NCI-H2171 (cell line): ENCODE results near the gene PAEP.
"Not testable (repeated sequence)": the region's sequence is repeated elsewhere in the genome, so short reads cannot be mapped to it uniquely, and the experiment has no call there.

Experiments
- DNase-seq: peaks from one replicate; lab custom pipeline; 2025; lab: John Stamatoyannopoulos, UW

PAEP gene

DNA sequence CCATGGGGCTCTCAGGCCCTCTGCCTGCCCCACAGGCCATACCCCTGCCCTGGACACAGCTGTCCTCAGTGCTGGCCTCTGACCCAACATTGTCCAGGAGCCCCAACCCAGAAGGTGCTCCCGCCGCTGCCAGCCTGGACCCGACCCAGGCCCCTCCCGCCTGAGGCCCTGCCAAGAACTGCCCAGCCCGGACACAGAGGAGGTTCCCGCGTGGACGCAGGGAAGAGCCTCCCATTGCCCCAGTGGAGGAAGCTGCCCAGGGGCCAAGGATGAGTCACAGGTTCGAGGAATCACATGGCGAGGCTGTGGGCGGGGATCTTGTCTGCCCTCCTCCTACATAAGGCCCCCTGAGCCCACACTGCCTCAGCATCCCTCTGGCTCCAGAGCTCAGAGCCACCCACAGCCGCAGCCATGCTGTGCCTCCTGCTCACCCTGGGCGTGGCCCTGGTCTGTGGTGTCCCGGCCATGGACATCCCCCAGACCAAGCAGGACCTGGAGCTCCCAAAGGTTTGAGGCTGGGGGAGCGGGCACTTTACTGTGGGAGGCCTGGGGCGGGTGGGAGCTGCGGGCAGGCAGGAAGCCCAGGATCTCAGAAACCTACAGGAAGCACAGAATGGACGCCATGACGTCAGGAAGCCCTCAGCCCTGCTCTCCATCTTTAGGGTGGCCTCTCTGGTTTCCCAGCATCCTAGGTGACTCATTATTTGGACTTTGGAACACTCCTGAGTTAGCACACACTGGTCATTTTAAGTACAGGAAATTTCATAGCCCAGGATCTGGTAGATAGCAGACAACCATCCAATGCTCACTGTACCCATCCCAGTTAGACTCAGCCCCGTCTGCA, at the start of gene PAEP:
TSS of gene PAEP (plus strand) at position 366 of the 844 bp plus-strand sequence.
- DNase-seq, result no peak

DNA sequence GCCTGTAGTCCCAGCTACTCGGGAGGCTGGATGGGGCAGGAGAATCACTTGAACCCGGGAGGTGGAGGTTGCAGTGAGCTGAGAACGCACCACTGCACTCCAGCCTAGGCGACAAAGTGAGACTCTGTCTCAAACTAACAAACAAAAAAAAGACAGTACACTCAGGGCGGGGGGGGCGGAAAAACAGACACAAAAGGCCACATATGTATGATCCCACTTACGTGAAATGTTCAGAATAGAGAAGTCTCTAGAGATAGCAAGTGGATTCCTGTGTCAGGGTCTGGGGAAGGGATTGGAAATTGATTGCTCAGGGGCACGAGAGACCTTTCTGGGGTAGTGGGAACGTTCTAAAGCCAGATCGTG, 49.3 kb upstream of the PAEP start:
- no peak for DNase-seq

DNA sequence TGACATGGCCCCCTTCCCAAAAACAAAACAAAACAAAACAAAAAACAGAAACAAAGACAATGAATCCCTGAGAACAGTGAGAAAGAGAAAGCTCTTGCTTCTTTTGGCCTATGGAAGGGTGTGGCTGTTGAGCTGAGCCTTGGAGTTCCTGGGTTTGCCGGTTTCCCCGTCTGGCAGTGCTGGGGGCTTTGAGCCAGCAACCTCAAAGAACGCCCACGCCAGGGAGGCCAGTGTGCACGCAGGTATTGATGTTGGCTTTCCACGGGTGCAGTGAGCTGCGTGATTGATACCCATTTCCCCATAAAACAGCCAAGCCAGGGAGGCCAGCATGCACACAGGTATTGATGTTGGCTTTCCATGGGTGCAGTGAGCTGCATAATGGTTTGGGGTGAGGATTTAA, 48.7 kb upstream of the PAEP start:
- no peak for DNase-seq

DNA sequence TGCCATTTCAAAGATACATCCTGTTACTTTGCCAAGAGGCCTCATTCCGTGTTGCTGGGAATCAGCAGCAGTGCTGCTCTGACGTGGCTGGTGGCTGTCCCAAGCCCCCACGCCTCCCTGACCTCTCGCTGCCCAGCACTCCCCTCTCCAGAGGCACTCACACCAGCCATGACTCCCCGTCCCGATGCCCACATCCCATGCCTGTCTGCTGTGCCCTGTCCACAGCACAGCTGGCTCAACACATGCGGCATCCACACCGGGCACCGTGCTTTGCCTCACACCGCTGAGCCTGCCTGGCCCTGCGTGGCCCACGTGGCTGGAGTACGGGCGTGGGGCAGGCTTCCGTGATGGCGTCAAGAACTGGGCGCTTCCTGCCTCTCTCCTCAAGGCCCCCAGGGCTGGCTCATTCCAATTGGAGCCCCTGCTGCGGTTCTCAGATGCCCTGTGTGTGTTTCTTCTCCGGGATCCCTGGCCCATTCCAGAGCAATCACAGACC, 48.2 kb upstream of the PAEP start:
- no peak for DNase-seq

DNA sequence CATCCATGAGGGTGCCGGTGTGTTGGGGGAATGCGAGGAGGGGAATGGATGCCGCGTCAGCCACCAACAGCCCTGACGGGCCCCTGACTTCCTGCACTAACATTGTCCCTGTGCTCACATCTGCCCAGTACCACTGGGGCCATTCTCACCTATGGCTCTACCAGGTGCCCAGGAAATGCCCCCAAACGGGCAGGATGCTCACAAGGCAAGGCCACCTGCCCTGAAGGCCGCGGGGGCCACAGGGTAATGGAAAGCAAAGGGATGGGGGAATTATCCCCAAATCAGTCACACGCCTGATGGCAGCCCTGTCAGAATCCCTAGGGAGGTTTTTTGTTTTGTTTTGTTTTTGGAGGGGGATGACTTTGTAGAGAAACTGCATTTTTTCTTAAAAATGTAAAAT, 47.6 kb upstream of the PAEP start:
- DNase-seq, result not testable (repeated sequence)

DNA sequence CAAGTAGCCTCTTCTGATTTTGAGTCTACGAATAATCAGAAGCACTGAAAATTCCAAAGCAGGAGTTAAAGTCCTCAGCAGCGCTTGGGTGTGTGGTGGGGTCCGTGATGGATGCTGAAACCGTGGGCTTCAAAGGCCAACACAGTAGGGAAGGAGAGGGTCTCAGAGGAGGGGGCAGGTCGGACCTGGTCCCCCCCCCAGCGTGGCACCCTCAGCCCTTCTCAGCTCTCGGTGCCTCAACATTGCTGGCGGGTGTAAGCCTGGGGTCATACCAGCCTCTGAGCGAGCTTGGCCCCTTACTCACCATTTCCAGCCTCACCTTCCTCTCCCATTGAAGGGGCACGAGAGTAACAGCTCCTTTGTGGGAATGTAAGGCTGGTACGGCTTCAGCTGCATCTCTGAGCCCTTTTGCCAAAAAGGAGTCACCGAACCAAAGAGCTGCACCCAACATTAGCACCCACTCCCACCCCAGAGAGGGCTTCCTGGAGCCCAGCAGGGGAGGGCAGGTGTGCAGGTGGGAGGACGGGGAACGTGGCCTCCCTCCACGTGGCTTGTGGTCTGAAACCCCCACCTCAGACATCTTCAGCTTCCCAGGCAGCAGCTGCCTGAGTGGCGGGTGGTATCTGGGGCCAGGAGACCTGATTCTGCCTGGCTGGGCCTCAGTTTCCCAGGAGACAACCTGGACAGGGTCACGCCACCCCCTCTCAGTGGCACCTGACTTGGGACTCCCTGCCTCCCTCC, 47.0 kb upstream of the PAEP start:
- DNase-seq, result no peak

DNA sequence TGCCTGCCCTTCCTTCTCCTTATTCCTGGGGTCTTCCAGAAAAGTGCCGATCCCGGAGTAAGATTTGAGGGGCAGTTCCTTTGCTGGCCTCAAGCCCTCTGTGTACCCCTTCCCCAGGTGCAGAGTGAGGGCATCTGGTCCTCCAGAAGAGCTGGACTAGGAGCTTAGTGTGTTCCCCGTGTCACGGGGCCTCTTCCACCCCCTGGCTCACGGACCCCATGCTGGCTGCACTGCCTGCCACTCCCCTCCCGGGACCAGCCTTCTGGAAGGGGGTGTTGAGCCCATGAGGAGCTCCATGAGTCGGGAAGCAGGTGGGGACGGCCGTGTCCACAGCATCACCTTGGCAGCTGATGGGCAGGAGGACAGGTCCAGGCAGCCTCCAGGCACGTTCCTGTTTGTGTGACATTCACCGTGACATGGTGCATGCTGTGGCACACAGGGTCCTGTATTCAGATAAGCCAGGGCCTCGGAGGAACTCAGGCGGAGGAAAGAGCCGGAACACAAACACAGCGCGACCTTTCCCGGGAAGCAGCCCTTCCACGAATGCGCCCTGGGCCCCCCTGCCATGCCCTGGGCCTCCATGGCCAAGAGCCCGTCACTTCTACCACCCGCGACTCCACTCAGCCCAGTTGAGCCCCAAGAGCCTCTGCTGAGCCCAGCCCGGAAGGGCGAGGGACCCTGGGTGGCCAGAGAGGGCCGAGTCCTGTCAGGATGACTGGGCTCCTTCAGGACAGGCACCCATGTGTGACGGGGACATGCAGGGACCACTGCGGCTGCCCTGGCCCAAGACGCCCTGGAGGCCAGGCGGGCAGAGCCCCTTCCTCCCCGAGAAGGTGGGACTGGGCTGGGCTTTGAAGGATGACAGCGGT, 46.2 kb upstream of the PAEP start:
- DNase-seq, result no peak

DNA sequence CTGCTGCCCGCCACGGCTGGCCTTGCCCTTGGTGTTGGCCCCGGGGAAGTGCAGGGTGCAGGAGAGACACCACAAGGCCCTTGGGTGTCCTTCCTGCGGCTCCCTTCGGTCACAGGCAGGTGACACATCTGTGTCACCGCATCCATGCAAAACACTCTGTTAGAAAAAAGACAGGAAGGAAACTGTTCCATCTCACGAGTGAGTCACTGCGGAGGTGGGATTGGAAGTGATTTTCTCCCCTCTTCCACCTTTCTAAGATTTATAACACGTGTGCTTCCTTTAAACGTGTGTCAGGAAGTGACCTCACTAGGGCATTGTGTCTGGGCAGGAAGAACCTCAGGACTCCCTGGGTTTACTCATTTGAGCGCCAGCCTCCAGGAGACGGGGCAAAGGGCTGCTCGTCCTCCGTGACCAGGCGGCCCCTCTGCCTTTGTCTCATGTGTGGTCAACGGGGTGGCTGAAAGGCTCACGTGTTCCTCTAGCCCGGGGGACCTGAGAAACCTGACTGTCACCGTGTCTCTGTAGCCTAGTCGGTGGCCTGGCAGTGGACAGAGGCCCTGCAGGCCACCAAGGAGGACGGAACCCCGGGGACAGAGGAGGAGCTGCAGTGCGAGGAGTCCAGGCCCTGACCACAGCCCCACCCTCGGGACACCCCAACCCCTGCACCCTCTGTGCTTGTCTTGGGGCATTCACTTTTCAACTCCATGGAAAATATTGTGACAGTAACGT, 45.3 kb upstream of the PAEP start:
- DNase-seq, result no peak

DNA sequence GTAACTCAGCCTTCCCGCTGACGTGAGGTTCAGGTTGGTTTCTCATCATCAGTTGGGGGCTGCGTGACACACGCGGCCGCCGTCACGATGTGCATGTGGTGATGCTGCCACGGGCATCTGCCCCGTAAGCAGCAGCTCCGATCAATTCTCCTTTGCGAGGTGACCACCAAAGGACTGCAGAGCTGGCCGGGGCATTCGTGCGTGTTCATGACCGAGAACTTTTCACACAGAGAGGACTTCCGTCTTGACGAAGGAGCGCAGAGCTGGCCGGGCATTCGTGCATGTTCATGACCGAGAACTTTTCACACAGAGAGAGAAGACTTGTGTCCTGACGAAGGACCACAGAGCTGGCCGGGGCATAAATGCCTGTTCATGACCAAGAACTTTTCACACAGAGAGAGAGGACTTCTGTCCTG, 44.1 kb upstream of the PAEP start:
- DNase-seq, result no peak

DNA sequence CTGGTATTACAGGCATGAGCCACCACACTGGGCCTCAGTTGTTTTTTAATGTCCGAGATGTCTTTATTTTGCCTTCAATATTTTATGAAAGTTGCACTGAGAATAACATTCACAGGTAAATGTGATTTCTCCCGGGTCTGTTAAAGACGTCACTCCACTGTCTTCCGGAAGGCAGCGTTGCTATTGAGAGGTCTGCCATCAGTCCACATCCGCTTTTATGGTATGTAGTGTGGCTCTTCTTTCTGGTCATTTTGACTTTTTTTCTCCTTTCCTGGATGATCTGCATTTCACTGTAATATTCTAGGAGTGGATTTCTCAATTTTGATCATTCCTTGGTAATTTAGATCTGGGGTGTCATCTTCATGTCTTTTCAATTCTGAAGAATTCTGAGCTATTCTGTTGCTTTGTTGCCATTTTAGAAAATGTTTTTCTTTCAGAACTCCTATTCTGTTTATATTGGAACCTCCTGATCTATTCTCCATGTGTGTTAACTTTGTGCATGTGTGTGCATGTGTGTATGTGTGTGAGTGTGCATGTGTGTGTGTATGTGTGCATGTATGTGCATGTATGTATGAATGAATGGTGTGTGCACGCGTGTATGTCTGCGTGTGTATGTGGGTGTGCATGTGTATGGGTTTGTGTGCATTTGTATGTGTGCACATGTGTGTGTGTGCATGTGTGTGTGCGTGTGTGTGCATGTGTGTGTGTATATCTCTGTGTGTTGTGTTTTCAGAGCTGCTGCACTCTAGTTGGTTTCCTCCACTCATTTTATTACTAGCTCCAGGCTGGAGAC, 42.2 kb upstream of the PAEP start:
- DNase-seq, result no peak

DNA sequence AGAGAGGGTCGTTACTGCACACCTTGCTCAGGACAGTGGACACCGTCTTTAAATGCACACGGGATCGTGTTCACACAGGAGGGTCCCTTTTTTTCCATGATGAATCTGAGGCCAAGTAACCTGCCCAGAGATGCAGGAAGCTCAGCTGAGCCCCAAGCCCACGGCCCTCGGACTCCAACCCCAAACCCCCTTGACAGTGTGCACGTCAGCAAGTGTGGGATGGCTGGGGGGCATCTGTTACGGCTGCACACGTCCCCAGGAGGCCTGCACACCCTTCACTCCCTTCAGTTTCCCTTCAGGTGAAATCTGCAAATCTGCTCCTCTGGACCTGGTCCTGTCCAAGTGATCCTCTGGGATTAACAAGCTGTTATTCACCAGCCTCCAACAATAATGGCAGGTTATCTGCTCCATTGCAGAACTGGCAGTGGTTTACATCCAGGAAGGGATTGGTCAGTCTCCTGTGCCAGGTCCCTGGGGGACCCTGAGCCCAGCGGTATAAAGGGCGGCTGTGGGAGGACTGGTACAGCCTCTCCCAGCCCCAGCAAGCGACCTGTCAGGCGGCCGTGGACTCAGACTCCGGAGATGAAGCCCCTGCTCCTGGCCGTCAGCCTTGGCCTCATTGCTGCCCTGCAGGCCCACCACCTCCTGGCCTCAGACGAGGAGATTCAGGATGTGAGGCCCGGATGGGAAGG, 40.5 kb upstream of the PAEP start, which contains the start of gene LCN1:
TSS of gene LCN1 (plus strand) at position 525 of the 692 bp plus-strand sequence. CDS start at position 583, 58 bp downstream.
- DNase-seq, result no peak

DNA sequence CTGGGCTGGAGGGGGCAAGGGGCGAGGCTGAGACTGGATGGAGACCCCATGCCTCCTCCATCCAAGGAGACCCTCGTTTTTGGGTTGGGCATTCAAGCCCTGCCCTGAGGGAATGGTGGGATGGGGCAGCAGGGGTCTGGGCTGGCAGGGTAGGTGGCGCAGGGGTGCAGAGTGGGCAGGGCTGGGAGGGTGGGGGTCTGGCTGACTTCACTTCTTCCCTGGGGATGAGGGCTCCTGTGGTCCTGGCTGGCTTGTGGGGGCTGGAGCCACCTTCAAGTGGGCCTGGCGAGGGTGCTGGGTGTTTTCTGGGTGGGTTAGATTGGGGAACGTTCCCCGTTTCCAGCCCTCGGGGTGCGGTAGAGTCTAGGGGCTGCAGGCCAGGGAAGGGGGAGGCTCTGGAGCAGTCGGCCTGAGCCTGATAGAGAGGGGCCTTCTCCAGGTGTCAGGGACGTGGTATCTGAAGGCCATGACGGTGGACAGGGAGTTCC, 39.9 kb upstream of the PAEP start:
- DNase-seq, result no peak

DNA sequence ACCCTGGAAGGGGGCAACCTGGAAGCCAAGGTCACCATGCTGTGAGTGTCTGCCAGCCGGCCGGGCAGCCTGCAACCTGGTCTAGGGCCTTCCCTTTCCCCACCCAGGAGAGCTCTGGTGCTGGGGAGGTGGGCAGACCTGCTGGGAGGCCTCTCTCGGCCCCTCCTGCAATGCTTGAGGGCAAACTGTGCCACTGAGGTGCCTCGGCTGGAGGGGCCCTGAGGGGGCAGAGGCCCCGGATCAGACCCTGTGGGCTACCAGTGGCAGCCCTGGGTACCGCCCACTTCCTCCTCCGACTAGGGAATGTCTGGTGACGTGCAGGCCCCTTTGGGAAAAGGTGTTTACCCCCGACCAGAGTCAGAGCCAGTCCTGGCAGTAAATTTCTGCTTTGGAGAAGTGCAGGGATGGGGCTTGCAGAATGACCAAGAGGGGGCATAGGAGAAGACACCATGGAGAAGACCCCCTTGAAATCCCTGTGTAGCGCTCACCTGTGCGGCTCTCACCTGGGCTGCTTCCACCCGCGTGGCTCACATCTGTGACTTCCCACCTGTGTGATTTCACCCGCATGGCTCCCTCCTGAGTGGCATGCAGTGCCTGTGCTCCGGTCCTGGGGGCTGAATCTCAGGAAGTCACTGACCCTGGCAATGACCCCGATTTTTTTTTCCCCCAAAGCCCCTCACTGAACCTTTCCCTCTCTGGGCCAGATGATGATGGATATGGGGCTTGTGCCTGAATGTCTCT, 39.2 kb upstream of the PAEP start:
- no peak for DNase-seq

DNA sequence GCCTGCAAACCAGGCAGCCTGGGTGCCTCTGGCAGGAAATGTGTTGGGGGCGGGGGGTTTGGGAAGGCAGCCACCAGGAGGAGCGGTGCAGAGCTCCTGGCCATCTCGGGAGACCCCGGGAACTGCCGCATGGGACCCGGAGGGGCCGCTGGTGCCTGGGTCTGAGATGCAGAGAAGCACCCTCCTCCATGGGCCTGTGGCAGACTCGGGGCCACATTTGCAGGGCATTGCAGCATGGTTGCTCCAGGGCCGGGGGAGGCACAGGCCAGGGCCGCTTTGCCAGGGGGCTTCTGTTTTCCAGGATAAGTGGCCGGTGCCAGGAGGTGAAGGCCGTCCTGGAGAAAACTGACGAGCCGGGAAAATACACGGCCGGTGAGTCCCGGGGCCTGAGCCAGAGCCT, 38.6 kb upstream of the PAEP start:
- DNase-seq, result no peak

DNA sequence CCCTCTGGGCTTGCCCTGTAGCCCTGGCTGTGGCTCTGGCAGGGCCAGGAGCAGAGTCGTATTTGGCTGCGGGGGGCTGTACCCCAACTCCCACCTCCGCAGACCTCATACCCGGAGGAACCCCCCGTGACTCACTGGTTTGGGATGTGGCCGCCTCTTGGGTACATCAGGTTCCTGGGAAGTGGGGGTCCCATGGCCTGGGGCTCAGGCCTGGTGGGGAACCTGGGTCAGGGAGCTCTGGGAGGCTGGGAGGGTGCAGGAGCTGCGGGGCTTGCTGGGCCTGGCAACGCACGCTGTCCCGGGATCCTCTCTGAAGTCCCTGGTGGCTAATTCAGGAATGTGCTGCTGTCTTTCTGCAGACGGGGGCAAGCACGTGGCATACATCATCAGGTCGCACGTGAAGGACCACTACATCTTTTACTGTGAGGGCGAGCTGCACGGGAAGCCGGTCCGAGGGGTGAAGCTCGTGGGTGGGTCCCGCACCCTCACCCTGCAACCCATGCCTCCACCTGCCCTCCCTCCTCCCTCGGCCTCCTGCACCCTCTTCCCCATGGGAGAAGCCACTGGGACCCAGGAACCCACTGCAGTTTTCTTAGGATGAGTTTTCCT, 37.9 kb upstream of the PAEP start:
- no peak for DNase-seq

DNA sequence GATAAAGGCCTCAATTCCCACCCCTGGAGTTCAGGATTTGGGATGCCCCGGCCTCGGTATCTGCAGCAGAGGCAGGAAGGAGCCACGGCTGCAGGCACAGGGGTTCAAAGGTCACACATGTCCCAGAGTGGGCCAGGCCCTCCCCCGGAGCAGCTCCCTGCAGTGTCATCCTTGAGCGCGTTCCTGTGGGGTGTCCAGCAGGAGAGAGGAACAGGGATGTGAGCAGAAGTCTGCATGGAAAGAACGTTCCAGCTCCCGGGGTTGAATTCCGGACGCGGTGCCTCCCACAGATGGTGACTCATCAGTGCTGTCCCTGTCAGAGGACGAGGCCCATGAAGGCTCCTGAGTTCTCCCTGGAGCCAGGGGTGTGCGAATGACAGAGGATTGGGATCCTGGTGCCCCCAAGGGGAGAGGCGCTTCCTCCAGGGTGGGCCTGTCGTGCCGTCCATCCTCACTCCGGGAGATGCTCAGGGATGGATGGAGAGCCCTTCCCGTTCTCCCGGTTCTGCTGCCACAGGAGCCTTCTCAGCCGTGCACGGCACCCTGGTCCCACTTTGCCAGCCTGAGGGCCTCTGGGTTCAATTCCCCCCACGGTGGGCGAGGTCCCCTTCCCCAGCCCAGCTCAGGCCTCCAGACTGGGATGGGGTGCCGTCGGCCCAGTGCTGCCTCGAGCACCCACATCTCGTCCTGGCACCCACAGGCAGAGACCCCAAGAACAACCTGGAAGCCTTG, 37.3 kb upstream of the PAEP start:
- no peak for DNase-seq

DNA sequence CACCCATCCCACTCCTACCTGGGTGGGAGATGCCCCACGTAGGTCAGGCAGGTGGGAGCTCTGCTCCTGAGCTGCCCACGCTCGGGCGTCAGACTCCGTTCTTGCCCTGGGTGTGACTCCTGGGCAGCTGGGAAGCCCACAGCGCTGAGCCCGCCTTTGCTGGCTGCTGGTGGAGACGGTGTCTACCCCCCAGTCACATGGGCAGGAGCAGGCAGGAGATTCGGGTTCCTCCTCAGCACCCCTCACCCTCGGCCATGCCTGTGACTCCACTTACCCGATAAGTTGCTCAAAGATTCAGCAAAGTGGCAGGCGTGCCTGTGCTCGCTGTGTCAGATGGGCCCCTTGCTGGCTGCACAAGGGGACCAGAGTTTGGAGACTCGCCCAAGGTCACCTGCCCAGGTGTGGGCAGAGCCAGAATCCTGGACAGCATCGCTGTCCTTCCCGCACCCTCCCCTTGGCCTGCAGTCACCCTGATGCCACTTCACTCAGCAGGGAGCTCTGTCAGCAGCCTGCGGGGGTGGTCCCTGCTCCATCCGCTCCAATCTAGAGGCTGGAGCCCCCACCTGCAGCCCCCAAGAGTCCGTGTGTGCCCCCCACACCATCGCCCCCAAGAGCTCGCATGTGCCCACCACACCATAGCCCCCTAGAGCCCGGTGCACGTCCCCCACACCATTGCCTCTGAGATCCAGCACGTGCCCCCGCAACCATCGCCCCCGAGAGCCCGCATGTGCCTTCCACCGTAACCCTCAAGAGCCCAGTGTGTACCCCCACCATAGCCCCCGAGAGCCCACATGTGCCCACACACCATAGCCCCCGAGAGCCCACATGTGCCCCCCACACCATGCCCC, 36.1 kb upstream of the PAEP start:
- no peak for DNase-seq
